Subcutaneous abdominal adipose tissue (tissue), 5 donors: ENCODE data around the gene DPP6.

Source experiments
- H3K27ac ChIP-seq: one replicate; pipeline ENCODE4 v1.7.0; 2013; ENCODE audit warnings: low read depth, mild to moderate bottlenecking, inconsistent platforms, low read length, moderate library complexity
- H3K27me3 ChIP-seq, 5 donors: one replicate each; pipeline ENCODE4 v1.7.0; 2013; ENCODE audit warnings: low read length in 5 of 5, inconsistent platforms in 1 of 5; ENCODE audit not compliant: control insufficient read depth in 5 of 5, insufficient read depth in 4 of 5
- H3K36me3 ChIP-seq, 5 donors: one replicate each; pipeline ENCODE4 v1.7.0; 2013; ENCODE audit warnings: low read length in 5 of 5; ENCODE audit not compliant: control insufficient read depth in 5 of 5, insufficient read depth in 5 of 5
- H3K4me1 ChIP-seq, 5 donors: one replicate each; pipeline ENCODE4 v1.7.0; 2013; ENCODE audit warnings: low read length in 5 of 5, mild to moderate bottlenecking in 3 of 5, moderate library complexity in 1 of 5; ENCODE audit not compliant: control insufficient read depth in 5 of 5, insufficient read depth in 5 of 5
- H3K4me3 ChIP-seq, 5 donors: one replicate each; pipeline ENCODE4 v1.7.0; 2013; ENCODE audit warnings: low read length in 5 of 5, low read depth in 1 of 5
- H3K9ac ChIP-seq, 5 donors: one replicate each; pipeline ENCODE4 v1.7.0; 2013; ENCODE audit warnings: low read length in 5 of 5, mild to moderate bottlenecking in 4 of 5, moderate library complexity in 3 of 5
- H3K9me3 ChIP-seq, 5 donors: one replicate each; pipeline ENCODE4 v1.7.0; 2013; ENCODE audit warnings: low read length in 5 of 5; ENCODE audit not compliant: control insufficient read depth in 5 of 5
- donor health status: healthy.
- donor health status: healthy.
- donor health status: healthy.
- donor health status: healthy.
- donor health status: healthy.

DPP6 gene

GRCh38 chr7:154484943-154485342, 432.7 kb downstream of the DPP6 start:
- H3K4me1 ChIP-seq = no peaks in the 10 kb centered on the region
- no peak overlapping the region for H3K27ac ChIP-seq
- no peaks in the 10 kb centered on the region for H3K9me3 ChIP-seq
- H3K4me3 ChIP-seq = no peak overlapping the region
- peaks cover 0 to 2% (median 0%) of the 10 kb centered on the region in 5 donors for H3K27me3 ChIP-seq
- H3K36me3 ChIP-seq = no peaks in the 10 kb centered on the region
- no peak overlapping the region for H3K9ac ChIP-seq

- Histone ChIP-seq H3K9ac (no peak overlapping the region), H3K36me3 (no peaks in the 10 kb centered on the region)
Observed at GRCh38 chr7:154489897-154490296, 437.7 kb downstream of the DPP6 start.

DNA sequence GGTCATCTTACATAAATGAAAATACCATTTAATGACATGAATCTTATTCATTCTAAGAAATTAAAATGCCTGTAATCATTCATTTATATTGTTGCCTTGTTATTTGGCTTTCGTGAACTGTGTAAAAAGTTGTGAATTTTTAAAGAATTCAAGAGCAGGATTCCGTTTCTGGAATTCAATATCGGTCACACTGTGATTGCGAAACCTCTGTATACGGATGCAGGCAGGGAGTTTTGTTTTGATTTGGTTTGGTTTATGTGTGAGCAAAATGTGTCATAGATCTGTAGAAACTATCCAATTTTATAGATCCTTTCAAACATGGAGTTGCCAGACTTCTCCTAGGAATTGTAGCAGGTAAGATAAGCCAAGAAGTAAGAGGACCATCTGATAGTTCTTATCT, 441.4 kb downstream of the DPP6 start:
- H3K36me3 ChIP-seq = no peaks in the 10 kb centered on the region

More at GRCh38 chr7:154489897-154490296, 437.7 kb downstream of the DPP6 start:
- H3K9me3 ChIP-seq = no peaks in the 10 kb centered on the region
- H3K27me3 ChIP-seq = peaks cover 0 to 2% (median 0%) of the 10 kb centered on the region in 5 donors
- no peak overlapping the region for H3K27ac ChIP-seq
- H3K4me1 ChIP-seq = no peaks in the 10 kb centered on the region
- no peak overlapping the region for H3K4me3 ChIP-seq

GRCh38 chr7:154497751-154498150, 445.6 kb downstream of the DPP6 start:
- H3K27me3 ChIP-seq = no peaks in the 10 kb centered on the region

More for the DNA sequence above, 441.4 kb downstream of the DPP6 start:
- no peak overlapping the region for H3K4me3 ChIP-seq
- no peak overlapping the region for H3K9ac ChIP-seq
- H3K4me1 ChIP-seq = no peaks in the 10 kb centered on the region
- no peak overlapping the region for H3K27ac ChIP-seq
- H3K9me3 ChIP-seq = no peaks in the 10 kb centered on the region
- no peaks in the 10 kb centered on the region for H3K27me3 ChIP-seq

DNA sequence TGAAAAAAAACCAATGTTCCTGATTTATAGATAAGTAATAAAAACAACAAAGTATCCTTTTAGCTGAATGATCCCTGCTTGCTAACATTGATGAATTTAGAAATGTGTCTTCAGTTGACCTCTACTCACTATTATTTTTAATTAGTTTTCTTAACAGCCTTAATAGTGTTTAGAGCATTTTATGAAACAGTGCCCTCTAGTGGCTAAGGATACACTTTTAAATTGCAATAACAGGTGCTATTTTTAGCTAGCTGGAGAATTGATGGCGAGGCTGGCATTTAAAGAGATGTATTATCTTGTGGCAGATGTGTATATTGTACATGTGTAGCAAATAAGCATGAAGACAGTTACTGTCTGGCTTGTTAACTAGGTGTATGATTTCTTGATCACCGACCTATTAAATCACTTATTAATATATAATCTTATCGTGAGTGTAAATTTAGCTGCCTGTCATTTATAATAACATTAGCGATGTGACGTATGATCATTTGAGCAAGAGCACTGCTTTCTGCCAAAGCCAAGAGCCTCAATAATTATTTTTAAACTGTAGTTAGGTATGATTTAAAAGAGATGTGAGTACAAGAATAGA, 451.9 kb downstream of the DPP6 start:
- Histone ChIP-seq H3K27me3 (no peaks in the 10 kb centered on the region), H3K36me3 (no peaks in the 10 kb centered on the region), H3K4me3 (no peak overlapping the region), H3K9me3 (peaks cover 0 to 8% (median 2%) of the 10 kb centered on the region in 5 donors), H3K27ac (no peak overlapping the region), H3K9ac (no peak overlapping the region), H3K4me1 (peaks cover 0 to 26% (median 10%) of the 10 kb centered on the region in 5 donors)

More at GRCh38 chr7:154497751-154498150, 445.6 kb downstream of the DPP6 start:
- Histone ChIP-seq H3K4me3 (no peak overlapping the region), H3K9ac (no peak overlapping the region), H3K36me3 (no peaks in the 10 kb centered on the region), H3K4me1 (no peaks in the 10 kb centered on the region), H3K27ac (no peak overlapping the region), H3K9me3 (peaks cover 0 to 8% (median 0%) of the 10 kb centered on the region in 5 donors)

DNA sequence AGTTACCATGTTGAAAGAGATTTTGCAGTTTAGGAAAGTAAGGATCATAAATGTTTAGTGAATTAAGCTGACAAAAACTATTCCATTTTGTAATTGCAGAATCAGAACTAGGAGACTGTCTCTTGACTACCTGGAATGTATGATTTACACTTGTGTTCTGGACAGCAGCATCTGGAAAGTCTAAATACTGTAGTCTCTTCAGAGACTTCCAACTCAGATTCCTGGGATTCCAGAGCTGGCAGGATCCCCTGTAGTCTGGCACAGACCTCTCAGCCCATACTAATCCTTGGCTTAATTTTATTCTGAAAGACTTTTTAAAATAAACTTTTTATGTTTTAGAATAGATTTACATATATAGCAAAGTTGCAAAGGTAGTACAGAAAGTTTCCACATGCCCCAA, 452.7 kb downstream of the DPP6 start:
- Histone ChIP-seq H3K9me3 (peaks cover 0 to 10% (median 2%) of the 10 kb centered on the region in 5 donors), H3K4me1 (peaks cover 0 to 26% (median 10%) of the 10 kb centered on the region in 5 donors), H3K4me3 (no peak overlapping the region), H3K36me3 (no peaks in the 10 kb centered on the region), H3K9ac (no peak overlapping the region), H3K27me3 (no peaks in the 10 kb centered on the region), H3K27ac (no peak overlapping the region)

GRCh38 chr7:154505362-154505761, 453.2 kb downstream of the DPP6 start:
- H3K27ac ChIP-seq = no peak overlapping the region
- no peak overlapping the region for H3K9ac ChIP-seq
- no peak overlapping the region for H3K4me3 ChIP-seq
- H3K9me3 ChIP-seq = peaks cover 0 to 10% (median 2%) of the 10 kb centered on the region in 5 donors
- H3K4me1 ChIP-seq = peaks cover 0 to 26% (median 10%) of the 10 kb centered on the region in 5 donors
- no peaks in the 10 kb centered on the region for H3K27me3 ChIP-seq
- H3K36me3 ChIP-seq = no peaks in the 10 kb centered on the region

DNA sequence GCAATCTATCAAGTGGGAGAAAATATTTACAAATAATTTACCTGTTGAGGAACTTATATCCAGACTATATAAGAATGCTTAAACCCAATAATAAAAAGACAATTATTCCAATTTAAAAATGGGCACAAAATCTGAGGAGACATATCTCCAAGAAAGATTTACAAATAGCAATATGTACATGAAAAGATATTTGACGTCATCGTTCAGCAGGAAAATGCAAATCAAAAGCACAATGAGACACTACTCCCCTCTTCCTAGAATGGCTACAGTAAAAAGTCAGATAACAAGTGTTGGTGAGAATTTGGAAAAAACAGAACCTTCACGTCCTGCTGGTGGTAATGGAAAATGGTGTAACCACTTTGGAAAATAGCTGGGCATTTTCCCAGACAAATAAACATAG, 457.0 kb downstream of the DPP6 start:
- H3K9me3 ChIP-seq = peaks cover 0 to 6% (median 0%) of the 10 kb centered on the region in 5 donors

GRCh38 chr7:154512121-154512833, 460.1 kb downstream of the DPP6 start:
- no peak overlapping the region for H3K9ac ChIP-seq
- H3K4me1 ChIP-seq = no peaks in the 10 kb centered on the region
- H3K9me3 ChIP-seq = peaks cover 0 to 6% (median 0%) of the 10 kb centered on the region in 5 donors
- no peak overlapping the region for H3K4me3 ChIP-seq
- no peaks in the 10 kb centered on the region for H3K27me3 ChIP-seq
- no peaks in the 10 kb centered on the region for H3K36me3 ChIP-seq
- H3K27ac ChIP-seq = no peak overlapping the region

More for the DNA sequence above, 457.0 kb downstream of the DPP6 start:
- no peaks in the 10 kb centered on the region for H3K27me3 ChIP-seq
- H3K4me1 ChIP-seq = peaks cover 0 to 24% (median 10%) of the 10 kb centered on the region in 5 donors
- H3K27ac ChIP-seq = no peak overlapping the region
- H3K36me3 ChIP-seq = no peaks in the 10 kb centered on the region
- no peak overlapping the region for H3K4me3 ChIP-seq
- no peak overlapping the region for H3K9ac ChIP-seq

GRCh38 chr7:154517768-154518167, 465.6 kb downstream of the DPP6 start:
- H3K9ac ChIP-seq = no peak overlapping the region
- peaks cover 0 to 4% (median 3%) of the 10 kb centered on the region in 5 donors for H3K9me3 ChIP-seq
- no peak overlapping the region for H3K27ac ChIP-seq
- no peaks in the 10 kb centered on the region for H3K27me3 ChIP-seq
- no peaks in the 10 kb centered on the region for H3K36me3 ChIP-seq
- no peaks in the 10 kb centered on the region for H3K4me1 ChIP-seq
- no peak overlapping the region for H3K4me3 ChIP-seq
